Smooth muscle cell of the pulmonary artery (primary cell): ENCODE results near the gene ZFP42. TPM values are rescaled to one million over a fixed set of nuclear protein-coding genes. Genes with fewer than 3 reads are reported as not detected.

Experiments
- total RNA-seq: library from RNA; depleted of rRNA; stranded (reverse); fragments of >200 nt; gene quantifications from 2 replicates; pipeline ENCODE4 v1.2.3, GENCODE V29; 2014

Gene ZFP42
- 0.13 TPM in 1 of 2 replicates, not detected in the other for total RNA-seq

GRCh38 chr4:187995322-187996207, at the start of gene ZFP42:
ZFP42 (plus strand) TSS chr4:187995771; CDS start chr4:188002808, 7,037 bp downstream.

Other genes with a start within 250 kb of the ZFP42 start
- gene TRIML2, start 113.8 kb downstream of the ZFP42 start, total RNA-seq, result not detected in 2 replicates
- not detected in 2 replicates for gene TRIML1, start 143.7 kb downstream of the ZFP42 start, total RNA-seq